ENCODE measurements around the gene NOC4L.
A peak's percentile ranks its signal among the peaks of the same experiment; 100 is the strongest.
"Not testable (repeated sequence)": the region's sequence is repeated elsewhere in the genome, so short reads cannot be mapped to it uniquely, and the experiment has no call there.

NOC4L gene

DNA sequence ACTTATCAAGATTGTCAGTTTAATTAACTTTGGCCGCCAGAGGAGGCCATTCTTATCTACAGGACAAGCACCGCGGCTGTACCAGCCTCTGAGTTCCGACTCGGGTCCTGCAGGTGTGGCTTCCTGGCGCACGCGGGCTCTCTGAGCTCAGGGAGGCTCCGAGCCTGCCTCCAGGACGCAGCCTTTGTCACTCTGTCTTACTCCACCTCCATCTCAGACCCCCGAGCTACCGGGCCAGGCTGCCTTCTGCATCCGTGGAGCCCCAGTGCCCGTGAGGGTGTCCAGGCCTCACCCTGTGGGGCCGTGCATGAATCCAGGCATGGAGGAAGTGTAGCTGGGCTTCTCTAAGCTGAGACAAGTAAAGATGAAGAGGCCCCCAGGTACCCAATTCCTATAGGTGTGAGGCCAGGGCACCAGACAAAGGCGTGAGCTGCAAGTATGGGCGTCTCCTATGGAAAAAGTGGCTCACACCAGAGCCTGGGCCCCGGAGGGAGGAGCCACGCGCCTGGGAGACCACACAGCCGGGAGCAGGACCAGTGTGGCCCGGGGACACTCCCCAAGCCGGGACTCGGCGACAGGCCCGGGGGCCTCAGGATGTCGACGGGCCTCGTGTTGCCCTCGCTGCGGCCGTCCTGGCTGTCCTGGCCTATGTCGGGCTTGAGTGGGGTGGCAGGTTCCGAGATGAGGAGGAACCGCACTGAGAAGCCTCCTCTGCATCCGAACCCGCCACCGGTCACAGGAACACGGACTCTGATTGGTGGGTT lies 42.8 kb downstream of the NOC4L start:
- no peak for DNase-seq

DNA sequence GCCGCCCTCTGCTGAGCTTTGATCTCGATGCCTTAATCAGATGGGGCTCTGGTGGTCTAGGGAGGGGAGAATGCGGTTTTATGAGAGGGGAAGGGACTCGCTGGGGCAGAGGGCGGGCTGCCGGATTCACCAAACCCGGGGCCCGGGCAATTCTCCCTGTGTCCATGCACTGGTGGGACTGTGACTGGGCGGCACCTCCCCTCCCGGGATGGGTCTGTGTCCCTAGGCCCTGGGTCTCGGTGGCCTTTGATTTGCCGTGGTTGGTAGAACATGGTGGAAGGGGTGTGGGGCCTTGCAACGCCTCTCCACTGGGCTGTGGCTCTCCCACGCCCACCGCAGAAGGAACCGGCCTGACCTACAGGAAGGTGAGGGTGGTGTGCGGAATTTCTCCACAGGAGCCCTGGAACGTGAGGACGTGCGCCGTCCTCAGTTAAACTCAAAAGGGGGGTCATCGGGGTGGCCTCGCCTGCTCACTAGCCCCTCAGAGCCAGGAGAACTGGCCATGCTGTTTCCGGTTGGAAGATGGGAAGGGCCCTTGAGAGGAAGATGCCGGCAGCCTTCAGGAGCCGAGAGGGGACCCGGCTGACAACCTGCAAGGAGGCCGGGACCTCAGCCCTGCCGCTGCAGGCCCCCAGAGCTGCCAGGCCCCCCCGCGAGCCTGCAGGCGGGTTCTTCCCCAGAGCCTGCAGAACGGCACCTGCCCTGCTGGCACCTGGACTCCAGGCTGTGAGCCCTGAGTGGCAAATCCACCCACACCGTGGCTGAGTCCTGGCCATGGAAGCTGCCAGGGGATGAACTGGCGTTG lies 43.6 kb downstream of the NOC4L start:
- DNase-seq: no peak

DNA sequence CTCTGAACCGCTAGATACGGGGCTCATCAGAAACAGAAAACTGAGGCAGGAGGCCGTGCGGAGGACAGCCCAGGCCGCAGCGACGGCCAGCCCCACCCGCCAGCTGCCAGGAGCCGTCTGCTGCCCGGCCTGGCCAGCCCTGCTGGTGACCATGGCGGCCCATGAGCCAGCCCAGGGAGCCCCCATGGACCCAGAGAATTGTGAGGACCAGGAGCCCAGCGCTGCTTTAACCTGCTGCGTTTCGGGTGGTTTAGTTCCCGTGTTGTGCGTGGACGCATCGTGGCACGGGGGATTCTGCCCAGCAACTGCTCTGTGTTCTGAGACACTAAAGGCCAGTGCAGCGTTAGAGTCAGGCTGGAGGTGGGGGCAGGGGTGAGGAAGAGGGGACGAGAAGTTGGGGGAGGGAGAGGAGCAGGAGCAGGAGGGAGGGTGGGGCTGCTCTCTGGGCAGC lies 44.2 kb downstream of the NOC4L start:
- no peak for DNase-seq

DNA sequence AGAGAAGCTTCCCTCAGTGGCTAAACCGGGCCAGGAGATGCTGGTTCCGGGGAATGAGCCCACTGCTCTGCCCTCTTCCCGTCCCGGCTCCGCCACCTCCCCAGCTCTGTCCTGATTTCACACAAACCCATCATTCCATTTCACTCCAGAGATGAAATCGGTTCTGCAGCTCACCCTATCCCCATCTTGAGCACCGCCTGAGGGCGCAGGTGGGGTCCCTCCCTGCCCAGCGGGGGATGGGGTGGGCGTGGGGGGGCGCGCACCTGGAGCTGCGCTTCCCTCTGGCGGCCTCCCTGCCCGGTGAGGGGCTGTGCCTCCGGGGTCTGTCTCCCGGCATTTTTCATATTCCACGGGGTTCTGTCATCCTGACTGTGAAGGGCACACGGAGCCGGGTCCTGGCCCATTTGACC lies 44.7 kb downstream of the NOC4L start:
- no peak for DNase-seq

DNA sequence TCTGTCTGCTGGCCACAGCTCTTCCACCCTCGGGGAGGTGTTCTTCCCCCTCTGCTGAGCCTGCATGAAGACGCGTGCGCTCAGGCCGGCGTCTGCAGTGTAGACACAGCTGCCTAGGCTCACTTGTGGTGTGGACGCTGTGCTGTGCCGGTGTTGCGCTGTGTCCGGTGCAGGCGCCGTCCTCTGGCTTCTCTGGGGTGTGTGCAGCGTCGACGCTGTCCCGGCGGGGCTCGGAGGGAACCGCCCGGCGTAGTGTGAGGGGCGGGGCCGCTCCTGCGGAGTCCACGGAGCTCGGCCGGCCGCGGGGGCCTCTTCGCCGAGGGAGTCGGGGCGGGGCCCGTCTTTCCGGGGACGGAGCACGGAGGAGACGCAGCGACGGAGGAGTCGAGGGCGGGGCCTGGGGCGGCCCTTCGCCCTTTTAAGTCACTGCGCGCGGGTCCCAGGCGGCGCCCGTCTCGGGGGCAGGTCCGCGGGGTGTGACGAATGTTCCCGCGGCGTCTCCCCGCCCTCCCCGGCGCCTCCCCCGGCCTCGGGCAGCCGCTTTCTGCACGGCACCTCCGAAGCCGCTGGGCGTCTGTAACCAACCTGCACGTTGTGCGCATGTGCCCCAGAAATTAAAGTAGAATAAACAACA lies 45.2 kb downstream of the NOC4L start:
- peak; percentile 53 for DNase-seq

DNA sequence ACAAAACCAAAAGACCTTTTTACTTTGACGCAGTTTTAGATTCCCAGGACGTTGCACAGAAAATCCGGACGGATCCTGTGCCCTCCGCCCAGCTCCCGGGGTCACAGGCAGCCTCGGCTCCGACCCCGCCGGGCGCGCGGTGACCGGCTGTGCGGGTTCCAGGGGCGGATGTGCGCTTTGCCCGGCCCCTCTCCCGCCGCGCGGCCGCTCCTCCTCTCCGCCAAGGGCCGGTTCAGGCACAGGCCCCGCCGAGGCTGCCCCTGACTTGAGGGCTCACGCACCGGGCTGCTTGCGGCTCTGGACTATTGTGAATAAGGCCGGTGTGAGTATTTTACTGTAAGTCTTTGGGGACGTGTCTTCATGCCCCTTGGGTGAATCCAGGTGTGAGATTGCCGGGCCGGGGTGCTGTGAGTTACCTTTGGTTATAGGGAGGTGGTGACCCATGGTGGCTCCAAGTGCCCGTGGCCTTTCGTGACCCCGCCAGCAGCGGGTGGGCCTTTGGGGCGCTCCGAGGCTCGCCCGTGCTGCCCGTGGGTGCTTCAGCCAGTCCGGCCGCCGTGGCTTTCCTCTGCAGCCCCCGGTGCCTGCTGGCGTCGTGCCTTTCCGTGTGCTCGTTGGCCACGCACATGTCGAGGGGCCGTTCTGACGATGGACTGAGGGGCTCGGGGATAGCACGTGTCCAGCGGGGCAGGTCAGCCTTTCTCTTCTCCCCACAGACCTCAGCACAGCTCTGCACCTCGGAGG lies 45.9 kb downstream of the NOC4L start:
- DNase-seq: no peak

DNA sequence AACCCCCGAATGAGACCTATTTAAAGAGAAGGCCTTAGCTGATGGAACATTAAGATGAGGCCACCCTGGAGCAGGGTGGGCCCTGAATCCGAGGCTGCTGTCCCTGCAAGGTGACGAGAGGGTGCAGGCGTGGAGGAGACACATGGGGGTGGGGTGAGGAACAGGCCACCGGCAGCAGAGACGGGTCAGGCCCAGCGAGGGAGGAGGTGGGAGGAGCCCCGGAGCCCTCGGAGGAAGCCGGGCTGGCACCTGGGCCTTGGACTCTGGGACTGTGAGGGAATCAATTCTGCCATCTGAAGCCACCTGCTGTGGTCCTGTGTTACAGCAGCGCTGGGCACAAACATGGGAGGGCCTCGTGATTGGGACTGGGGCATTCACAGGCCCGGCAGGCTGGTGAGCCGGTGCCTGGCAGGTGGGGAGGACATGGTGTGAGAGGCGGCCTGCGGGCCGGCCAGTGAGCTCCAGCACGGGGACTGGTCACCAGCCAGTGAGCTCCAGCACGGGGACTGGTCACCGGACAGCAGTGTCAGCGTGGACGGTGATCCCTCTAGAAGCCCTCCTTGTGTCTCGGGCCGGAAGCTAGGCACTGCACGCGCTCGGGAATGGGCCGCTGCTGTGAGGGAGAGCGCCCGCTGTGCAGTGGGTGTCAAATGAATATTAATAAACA lies 46.7 kb downstream of the NOC4L start:
- DNase-seq: no peak

DNA sequence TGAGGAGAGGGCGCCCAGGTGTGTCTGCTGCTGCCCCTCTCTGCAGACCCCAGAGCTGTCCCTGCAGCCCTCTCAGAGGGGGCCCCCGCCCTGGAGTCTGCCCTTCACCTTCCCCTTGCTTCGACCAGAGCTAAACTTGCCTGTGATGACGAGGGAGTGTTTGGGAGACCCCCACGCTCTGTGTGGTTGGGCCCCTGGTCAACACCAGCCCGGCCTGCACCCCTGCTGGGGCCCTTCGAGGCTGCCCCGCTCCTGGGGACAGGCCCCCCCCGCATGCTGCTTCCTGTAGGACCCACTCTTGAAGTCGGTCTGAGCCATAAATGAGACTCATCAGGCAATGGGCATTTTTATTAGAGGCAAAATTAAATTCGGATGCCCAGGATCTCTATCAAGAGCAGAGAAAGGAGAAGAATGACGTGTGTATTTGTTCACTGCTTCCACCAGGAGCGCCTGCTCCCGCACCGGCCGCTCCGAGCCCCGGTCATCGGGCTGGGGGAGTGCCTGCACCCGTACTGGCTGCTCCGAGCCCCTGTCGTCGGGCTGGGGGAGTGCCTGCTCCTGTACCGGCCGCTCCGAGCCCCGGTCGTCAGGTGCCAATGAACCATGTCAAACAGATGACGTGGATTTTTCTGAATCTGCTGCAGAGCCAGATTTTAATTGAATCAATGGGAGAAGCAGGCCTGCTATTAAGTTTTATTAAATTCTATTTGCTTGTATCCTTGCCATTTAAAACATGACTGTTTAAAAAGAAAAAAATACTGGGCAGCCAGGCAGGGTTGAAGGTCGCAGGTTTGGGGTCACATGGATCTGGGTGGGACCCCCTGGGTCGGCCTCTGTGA lies 47.7 kb downstream of the NOC4L start:
- no peak for DNase-seq

DNA sequence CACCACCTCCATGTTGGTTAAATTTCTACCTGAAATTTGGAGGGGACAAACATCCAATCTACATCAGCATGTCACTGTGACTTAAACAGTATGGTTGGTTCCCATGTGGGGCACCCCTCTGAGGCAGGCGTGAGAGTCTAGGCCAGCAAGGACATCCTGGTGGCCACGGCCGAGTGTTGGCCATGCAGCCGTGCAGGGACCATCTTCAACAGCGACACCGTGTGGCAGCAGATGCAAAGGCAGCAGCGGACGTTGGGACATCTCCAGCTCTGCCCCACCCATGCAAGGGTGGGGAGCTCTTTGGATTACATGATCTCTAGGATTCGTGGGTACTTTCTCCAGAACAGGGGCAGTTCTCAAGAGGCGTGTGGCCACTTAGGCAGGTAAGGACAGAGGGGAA lies 49.8 kb downstream of the NOC4L start:
- no peak for DNase-seq

DNA sequence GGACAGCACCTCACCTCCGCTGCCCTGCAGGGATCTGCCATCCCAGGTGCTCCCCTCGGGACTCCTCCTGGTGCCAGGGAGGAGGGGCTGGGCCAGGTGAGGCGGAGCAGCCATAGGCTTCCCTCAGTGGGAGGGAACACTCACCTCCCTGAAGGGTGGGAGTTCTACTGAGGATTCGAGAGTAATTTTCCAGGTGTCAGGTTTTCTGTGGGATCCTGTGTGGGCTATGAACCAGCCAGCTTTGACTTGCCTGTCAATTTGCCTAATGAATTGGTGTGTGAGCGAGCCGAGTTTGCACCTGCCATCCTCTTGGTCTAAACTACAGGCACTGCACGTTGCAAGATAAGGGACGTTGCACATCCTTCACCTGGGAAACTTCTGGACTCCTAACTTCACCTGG lies 50.3 kb downstream of the NOC4L start:
- no peak for DNase-seq

DNA sequence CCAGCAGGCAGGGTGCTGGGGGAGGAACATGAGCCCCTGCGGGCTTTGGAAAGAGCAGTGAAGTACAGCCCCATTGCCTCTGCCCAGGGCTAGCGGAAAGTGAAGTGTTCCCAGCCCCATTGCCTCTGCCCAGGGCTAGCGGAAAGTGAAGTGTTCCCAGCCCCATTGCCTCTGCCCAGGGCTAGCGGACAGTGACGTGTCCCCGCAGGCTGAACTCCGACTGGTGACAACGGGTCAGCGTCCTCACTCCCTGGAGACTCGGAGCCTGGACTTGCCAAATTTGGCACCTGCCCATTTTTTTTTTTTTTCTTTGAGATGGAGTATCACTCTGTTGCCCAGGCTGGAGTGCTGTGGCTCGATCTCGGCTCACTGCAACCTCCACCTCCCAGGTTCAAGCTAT lies 51.0 kb downstream of the NOC4L start:
- DNase-seq: not testable (repeated sequence)

DNA sequence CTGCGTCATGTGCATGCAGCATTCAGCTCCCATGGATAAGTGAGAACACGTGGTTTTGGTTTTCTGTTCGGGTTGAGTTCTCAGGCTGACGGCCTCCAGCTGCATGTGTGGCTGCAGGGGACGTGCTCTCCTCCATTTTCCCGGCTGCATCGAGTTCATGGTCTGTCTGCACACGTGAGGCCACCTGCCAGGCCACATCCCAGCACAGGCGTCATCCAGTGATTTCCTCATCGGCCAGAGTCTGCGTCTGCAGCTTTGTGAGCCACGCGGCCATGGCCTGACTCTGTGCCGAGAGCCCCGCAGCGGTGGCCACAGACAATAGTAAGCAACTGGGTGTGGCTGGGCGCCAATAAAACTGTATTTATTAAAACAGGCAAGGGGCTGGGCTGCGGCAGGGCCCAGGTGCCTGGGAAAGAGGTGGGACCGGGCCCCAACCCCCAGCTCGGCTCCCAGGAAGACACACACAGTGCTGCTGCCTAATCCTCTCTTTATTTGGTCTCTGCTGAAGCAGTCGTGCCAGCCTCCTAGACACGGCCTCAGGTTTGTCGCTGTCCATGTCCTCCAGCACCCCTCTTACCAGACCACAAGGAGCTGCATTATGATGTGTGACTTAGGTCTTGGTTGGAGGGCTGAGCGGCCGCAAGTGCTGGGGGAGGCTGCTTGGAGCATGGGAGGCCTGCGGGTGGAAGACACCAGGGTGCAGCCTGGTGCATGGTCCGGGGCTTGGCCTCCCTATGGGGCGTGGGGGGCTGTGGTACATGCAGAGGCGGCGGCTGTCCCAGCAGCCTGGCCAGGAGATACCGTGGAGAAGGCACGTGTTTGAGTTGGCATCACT lies 52.0 kb downstream of the NOC4L start:
- no peak for DNase-seq

DNA sequence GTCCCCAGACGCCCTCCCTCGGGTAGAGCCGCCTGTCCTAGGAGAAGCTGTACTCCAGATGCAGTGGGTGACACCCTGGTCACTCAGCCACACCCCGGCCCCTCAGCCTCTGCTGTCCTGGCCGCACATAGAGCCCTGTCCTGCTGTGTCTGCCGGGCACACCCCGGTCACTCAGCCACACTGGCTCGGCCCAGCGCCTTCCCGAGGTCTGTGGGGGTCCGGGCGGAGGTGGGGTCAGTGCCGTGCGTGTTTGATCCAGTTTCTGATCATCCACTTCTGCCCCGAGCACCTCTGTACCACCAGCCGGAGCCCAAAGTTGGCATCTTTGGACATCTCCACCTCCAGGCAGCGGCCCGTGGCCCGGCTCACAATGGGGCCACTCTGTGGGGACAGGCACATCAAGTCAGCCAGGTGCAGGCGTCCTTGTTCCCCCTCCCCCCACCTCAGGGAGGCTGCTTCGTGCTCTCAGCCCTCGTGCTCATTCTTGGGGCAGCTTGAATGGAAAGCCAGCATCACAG lies 52.7 kb downstream of the NOC4L start:
- no peak for DNase-seq

DNA sequence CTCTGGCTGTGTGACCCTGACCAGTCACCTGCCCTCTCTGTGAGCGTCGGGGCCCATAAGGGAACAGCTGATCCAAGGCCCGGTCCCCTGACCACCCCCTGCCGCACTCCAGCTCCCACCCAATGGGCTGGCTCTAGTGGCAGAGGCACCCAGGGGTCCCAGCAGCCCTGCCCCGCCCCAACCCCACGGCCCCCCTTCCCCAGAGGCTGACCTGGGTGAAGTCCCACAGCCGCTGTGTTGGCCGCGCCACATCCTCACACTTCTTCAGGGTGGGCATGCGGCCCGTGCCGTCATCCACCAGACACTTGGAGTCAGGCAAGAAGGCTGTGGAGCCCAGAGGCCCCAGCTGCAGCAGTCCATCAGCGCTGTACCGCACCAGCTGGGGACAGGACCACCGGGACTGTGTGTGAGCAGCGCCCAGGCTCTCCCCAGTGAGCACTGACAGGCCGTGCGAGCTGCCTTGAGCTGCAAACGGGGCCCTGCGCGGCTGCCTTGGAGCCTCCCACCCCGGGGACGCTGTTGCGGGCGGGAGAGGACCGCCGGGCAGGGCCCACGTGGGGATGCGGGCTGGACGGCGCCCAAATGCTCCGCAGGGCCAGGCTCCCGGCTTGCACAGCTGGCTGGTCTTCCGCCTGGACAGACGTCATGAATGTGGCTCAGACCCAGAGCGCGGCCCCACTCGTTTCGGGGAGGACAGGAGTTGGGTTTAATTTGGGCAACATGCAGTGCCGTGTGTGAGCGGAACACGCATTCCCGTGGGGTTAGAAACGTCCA lies 53.5 kb downstream of the NOC4L start:
- no peak for DNase-seq

DNA sequence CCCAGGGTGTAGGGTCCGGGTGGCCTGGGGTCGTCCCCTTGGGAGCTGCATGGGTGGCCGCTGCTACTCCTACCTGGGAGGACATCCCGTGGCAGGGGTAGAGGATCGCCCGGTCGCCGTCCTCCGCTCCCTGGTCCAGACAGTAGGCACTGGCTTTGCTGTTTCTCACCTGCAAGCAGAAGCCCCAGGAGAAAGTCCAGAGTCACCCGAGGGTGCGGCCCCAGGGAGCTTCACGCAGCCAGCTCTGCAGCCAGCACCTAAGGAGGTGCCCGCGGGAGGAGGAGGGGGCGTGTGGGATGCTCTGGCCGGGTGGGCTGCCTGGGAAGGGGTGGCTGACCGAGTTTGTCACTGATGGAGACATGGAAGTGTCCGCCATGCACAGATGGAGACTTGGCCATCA lies 54.8 kb downstream of the NOC4L start:
- no peak for DNase-seq

DNA sequence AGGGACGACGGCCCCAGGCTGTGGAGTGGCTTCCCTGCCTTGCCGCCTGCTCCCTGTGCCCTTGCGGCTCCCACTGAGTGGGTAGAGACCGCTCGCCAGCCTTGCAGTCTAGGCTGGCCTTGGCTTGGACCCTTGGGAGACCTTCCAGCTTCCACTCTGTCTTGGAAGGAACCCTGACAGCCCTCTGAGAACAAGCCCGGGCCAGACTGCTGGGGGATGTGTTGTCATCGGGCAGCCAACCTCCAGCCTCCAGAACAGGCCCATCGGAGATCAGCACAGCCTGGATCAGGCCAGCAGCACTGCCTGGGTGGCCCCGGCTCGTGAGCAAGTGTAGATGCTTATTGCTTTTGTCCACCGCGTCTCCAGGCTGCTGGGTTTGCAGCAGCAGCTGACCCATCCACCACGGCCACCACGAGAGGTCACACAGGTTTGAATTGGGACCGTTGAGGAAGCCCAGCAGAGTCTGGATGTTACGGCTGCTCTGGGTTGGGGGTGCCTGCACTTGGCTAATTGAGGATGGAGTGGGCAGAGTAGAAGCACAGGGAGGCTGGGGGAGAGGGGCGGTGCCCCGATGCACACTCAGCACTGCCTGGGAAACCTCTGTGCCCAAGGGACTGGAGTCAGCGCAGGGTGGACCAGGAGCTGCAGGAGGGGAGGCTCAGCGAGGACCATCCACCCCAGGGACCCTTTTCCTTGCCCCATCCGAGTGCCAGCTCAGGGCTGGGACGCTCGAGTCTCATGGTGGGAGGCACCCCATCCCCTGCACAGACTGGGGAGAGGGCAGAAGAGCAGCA lies 55.5 kb downstream of the NOC4L start:
- DNase-seq: no peak

DNA sequence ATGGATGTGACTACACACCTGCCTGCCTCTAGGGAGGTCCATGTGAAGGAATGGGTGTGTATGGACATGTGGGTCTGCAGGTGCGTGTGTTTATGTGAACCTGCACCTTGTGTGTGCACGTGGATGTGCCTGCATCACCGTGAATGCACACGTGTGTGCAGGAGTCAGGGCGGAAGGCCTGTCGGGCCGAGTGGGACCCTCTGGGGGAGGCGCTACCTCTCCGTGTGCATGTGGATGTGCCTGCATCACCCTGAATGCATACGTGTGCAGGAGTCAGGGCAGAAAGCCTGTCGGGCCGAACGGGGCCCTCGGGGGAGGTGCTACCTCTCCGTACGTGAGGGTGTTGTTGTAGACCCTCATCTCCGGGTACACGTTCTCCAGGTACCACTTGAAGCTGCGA lies 56.5 kb downstream of the NOC4L start:
- DNase-seq: no peak

DNA sequence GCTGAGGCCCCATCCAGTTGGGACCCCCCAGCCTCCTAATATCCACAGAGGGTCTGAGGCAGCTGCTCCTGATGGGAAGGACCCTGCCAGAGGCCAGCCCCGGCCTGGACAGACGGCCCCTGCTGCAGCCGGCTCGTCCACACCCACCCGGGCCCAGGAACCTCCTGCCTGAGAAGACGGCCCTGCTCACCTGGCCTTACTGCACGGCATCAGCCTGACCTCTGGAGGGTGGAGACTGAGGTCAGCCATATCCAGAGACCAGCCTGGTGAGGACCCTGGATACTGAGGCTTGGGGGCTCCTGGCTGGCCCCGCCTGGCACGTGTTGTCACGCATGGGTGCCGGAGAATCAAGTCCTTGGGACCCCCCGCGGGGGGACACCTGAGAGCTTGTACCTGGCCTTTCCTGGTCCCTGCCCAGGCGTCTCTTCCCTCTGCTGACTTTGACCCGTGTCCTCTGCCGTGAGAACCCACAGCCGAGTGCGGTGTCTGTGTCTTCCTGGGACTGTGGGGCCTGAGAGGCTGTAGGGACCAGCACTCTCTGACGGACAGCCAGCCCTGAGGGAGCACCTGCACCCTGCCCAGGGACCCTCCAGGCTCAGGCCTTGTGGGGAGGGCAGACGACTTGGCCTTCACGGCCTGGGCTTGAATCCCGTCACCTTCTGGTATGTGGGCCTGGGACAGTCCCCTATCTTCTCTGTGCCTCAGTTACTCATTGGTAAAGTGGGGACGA lies 57.3 kb downstream of the NOC4L start:
- no peak for DNase-seq

Data from DMS 273 treated with DMSO at 0.1 percent for 48 hours (cell line).